ENCODE results near the gene ZIC2.

- TF ChIP-seq ZC3H10 (CRISPR knock-in tag; IDR thresholded peaks at IDR 0.05) (no peak), ZFP30 (CRISPR knock-in tag; IDR thresholded peaks at IDR 0.05) (no peak), BACH2 (CRISPR knock-in tag; IDR thresholded peaks at IDR 0.05; ENCODE audit: borderline replicate concordance) (no peak), TOX (CRISPR knock-in tag; IDR thresholded peaks at IDR 0.05; ENCODE audit: borderline replicate concordance) (no peak), TSHZ2 (CRISPR knock-in tag; IDR thresholded peaks at IDR 0.05) (no peak), RARB (CRISPR knock-in tag; IDR thresholded peaks at IDR 0.05) (no peak)
- TF ChIP-seq, protein P1, sequence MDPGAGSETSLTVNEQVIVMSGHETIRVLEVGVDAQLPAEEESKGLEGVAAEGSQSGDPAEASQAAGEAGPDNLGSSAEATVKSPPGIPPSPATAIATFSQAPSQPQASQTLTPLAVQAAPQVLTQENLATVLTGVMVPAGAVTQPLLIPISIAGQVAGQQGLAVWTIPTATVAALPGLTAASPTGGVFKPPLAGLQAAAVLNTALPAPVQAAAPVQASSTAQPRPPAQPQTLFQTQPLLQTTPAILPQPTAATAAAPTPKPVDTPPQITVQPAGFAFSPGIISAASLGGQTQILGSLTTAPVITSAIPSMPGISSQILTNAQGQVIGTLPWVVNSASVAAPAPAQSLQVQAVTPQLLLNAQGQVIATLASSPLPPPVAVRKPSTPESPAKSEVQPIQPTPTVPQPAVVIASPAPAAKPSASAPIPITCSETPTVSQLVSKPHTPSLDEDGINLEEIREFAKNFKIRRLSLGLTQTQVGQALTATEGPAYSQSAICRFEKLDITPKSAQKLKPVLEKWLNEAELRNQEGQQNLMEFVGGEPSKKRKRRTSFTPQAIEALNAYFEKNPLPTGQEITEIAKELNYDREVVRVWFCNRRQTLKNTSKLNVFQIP (CRISPR knock-in tag; IDR thresholded peaks at IDR 0.05; ENCODE audit: borderline replicate concordance, low read depth): no peak
These were observed 9.3 kb upstream of the ZIC2 start for GRCh38 chr13:99972190-99972731.

All from SK-N-SH treated with all-trans-retinoic acid at 6 μM for 48 hours (cell line).